Measurements from ENCODE around the gene SMAD1.

SMAD1 gene

GRCh38 chr4:145484225-145484846 is 2.7 kb downstream of the SMAD1 start:
- H3K4me1 ChIP-seq, result peaks cover 68 to 81% (median 74%) of the 10 kb centered on the region in 10 experiments

DNA sequence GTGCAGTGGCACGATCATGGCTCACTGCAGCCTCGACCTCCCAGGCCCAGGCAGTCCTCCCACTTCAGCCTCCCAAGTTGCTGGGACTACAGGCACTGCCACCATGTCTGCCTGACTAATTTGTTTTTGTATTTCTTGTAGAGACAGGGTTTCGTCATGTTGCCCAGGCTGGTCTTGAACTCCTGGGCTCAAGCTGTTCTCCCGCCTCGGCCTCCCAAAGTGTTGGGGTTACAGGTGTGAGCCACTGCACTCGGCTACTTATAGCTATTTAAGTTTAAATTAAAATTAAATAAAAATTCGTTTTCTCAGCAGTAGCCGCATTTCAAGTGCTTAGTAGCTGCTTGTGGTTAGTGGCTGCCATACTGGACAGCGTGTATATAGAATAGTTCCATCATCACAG is 3.5 kb downstream of the SMAD1 start:
- H3K27me3 ChIP-seq, result no peaks in the 10 kb centered on the region
- TF ChIP-seq Cebpa-rat (IDR thresholded peaks at IDR 0.05), result no peak
- H3K36me3 ChIP-seq, result peaks cover 0 to 8% (median 0%) of the 10 kb centered on the region in 11 experiments; a peak in 3 of 22 replicates
- H3K4me2 ChIP-seq, result peak overlapping the region; percentile 86 to 97 (median 91); a peak in 21 of 22 replicates
- no peaks in the 10 kb centered on the region for H3K9me3 ChIP-seq (replicated peaks in 1 of 11)
- peak overlapping the region in 5 of 11 experiments; percentile 40 to 100 (median 99); a peak in 5 of 22 replicates for H3K9ac ChIP-seq
- peak overlapping the region in 8 of 10 experiments; percentile 77 to 99 (median 94); a peak in 6 of 20 replicates for H3K4me3 ChIP-seq
- H3K27ac ChIP-seq, result peak overlapping the region in 9 of 11 experiments; percentile 96 to 100 (median 99); a peak in 12 of 22 replicates
- peaks cover 67 to 81% (median 77%) of the 10 kb centered on the region in 10 experiments for H3K4me1 ChIP-seq
- peaks cover 0 to 43% (median 4%) of the 10 kb centered on the region in 11 experiments; a peak in 7 of 22 replicates for H4K20me1 ChIP-seq

More at GRCh38 chr4:145484225-145484846, 2.7 kb downstream of the SMAD1 start:
- Histone ChIP-seq H3K4me3 (peak overlapping the region; percentile 77 to 99 (median 94); a peak in 19 of 20 replicates), H3K4me2 (peak overlapping the region; percentile 86 to 97 (median 91)), H3K9me3 (replicated peaks in 1 of 11) (peaks cover 0 to 1% (median 0%) of the 10 kb centered on the region in 11 experiments; a peak in 4 of 22 replicates), H3K9ac (peak overlapping the region; percentile 96 to 100 (median 99); a peak in 21 of 22 replicates), H3K27me3 (no peaks in the 10 kb centered on the region), H4K20me1 (peaks cover 0 to 39% (median 4%) of the 10 kb centered on the region in 11 experiments; a peak in 7 of 22 replicates), H3K27ac (peak overlapping the region in 10 of 11 experiments; percentile 96 to 100 (median 99); a peak in 19 of 22 replicates), H3K36me3 (peaks cover 0 to 8% (median 0%) of the 10 kb centered on the region in 11 experiments; a peak in 2 of 22 replicates)
- no peak for TF ChIP-seq Cebpa-rat (IDR thresholded peaks at IDR 0.05)

DNA sequence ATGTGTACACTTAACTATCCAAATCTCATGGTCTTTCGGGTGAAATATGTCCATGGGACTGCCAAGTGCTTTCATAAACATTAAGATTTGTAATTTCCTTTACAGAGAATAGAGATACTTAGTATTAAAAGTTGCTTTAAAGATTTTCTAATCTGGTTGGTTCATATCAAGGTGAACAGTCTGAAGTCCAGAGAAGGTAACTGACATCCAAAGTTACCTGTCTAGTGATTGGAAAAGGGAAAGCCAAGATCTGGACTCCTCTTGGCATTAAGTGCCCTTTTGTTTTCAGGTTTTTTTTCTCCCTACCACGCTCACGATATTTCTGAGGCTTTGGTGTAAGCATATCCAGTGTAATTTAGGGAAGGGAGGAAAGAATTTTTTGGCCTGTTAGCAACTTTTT is 5.0 kb downstream of the SMAD1 start:
- no peak for TF ChIP-seq Cebpa-rat (IDR thresholded peaks at IDR 0.05)
- peaks cover 66 to 84% (median 80%) of the 10 kb centered on the region in 10 experiments for H3K4me1 ChIP-seq
- peaks cover 0 to 19% (median 0%) of the 10 kb centered on the region in 11 experiments; a peak in 5 of 22 replicates for H3K36me3 ChIP-seq
- H3K9ac ChIP-seq, result peak overlapping the region in 8 of 11 experiments; percentile 28 to 59 (median 48); a peak in 13 of 22 replicates
- H3K27me3 ChIP-seq, result no peaks in the 10 kb centered on the region
- no peak overlapping the region for H3K4me3 ChIP-seq
- peaks cover 0 to 56% (median 5%) of the 10 kb centered on the region in 11 experiments; a peak in 7 of 22 replicates for H4K20me1 ChIP-seq
- H3K4me2 ChIP-seq, result peak overlapping the region; percentile 68 to 97 (median 91)
- H3K27ac ChIP-seq, result peak overlapping the region in 10 of 11 experiments; percentile 53 to 77 (median 69); a peak in 18 of 22 replicates
- H3K9me3 ChIP-seq (replicated peaks in 1 of 11), result no peaks in the 10 kb centered on the region

GRCh38 chr4:145487631-145488030 is 6.0 kb downstream of the SMAD1 start:
- Histone ChIP-seq H3K4me3 (peak overlapping the region in 7 of 10 experiments; percentile 10 to 45 (median 29); a peak in 9 of 20 replicates), H3K4me1 (peaks cover 73 to 94% (median 88%) of the 10 kb centered on the region in 10 experiments), H3K36me3 (peaks cover 0 to 29% (median 7%) of the 10 kb centered on the region in 11 experiments; a peak in 5 of 22 replicates), H4K20me1 (peaks cover 0 to 58% (median 10%) of the 10 kb centered on the region in 11 experiments; a peak in 9 of 22 replicates), H3K4me2 (peak overlapping the region; percentile 68 to 97 (median 91)), H3K27me3 (no peaks in the 10 kb centered on the region), H3K9me3 (replicated peaks in 1 of 11) (no peaks in the 10 kb centered on the region), H3K9ac (peak overlapping the region in 10 of 11 experiments; percentile 28 to 59 (median 43); a peak in 18 of 22 replicates), H3K27ac (peak overlapping the region in 10 of 11 experiments; percentile 53 to 77 (median 69); a peak in 20 of 22 replicates)
- TF ChIP-seq Cebpa-rat (IDR thresholded peaks at IDR 0.05), result no peak

- no peaks in the 10 kb centered on the region for H3K9me3 ChIP-seq (replicated peaks in 1 of 11)
- H3K4me3 ChIP-seq, result 0 out of 20 replicates have a peak overlapping the region, but pooled peaks of 2 of the 10 experiments have one; percentile 4 to 45
- H3K9ac ChIP-seq, result peak overlapping the region in 3 of 11 experiments; percentile 6 to 59 (median 36); a peak in 8 of 22 replicates
- peak overlapping the region in 9 of 11 experiments; percentile 52 to 77 (median 70); a peak in 18 of 22 replicates for H3K27ac ChIP-seq
- peak overlapping the region; percentile 68 to 97 (median 91); a peak in 20 of 22 replicates for H3K4me2 ChIP-seq
- H3K36me3 ChIP-seq, result peaks cover 0 to 31% (median 7%) of the 10 kb centered on the region in 11 experiments; a peak in 5 of 22 replicates
- peaks cover 0 to 65% (median 16%) of the 10 kb centered on the region in 11 experiments; a peak in 10 of 22 replicates for H4K20me1 ChIP-seq
- TF ChIP-seq Cebpa-rat (IDR thresholded peaks at IDR 0.05), result no peak
- H3K4me1 ChIP-seq, result peaks cover 80 to 99% (median 94%) of the 10 kb centered on the region in 10 experiments
- no peaks in the 10 kb centered on the region for H3K27me3 ChIP-seq
These were observed 6.7 kb downstream of the SMAD1 start for GRCh38 chr4:145488310-145488709.

DNA sequence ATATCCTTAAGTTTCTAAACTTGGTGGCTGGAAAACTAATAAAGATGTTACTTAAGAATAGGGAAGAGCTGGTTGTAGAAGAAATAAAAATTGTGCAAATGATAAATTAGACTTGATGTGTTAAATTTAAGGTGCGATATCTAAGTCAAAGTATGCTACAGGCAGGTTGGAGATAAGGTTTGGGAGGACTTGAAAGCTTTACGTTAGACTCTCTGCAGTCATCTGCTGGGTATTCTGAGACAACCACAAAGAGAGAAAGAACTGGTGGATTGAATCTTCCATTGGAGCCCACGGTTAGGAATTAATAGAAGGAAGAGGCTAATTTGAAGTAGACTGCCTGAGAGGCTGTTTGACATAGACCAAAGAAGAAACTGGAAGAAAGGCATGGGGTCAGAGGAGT is 7.9 kb downstream of the SMAD1 start:
- peak overlapping the region in 10 of 11 experiments; percentile 17 to 96 (median 41); a peak in 14 of 22 replicates for H3K4me2 ChIP-seq
- peaks cover 0 to 41% (median 7%) of the 10 kb centered on the region in 11 experiments; a peak in 6 of 22 replicates for H3K36me3 ChIP-seq
- no peak overlapping the region for H3K9ac ChIP-seq
- H3K4me1 ChIP-seq, result peaks cover 85 to 99% (median 94%) of the 10 kb centered on the region in 10 experiments
- H3K4me3 ChIP-seq, result no peak overlapping the region
- peaks cover 7 to 66% (median 28%) of the 10 kb centered on the region in 11 experiments; a peak in 12 of 22 replicates for H4K20me1 ChIP-seq
- H3K27ac ChIP-seq, result peak overlapping the region in 3 of 11 experiments; percentile 16 to 36 (median 32); a peak in 4 of 22 replicates
- no peaks in the 10 kb centered on the region for H3K27me3 ChIP-seq
- no peak for TF ChIP-seq Cebpa-rat (IDR thresholded peaks at IDR 0.05)
- H3K9me3 ChIP-seq (replicated peaks in 1 of 11), result no peaks in the 10 kb centered on the region

DNA sequence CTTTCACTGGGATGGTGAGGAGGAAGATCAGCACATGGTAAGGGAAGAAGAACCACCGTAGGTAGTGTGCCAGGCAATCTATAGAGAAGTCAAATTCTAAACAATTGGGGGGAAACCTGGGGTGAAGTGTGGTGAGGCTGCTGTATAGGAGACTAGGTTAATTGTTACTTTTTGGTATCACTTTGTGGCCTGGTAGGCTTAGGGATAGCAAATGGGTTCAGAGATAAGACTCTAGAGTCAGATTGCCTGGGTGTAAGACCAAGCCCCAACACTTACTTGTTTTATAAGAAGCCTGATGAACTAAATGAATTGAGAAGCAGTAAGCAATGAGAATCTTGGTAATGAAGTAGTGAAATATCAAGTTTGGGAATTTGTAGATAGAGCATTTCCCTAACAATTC is 8.7 kb downstream of the SMAD1 start:
- Histone ChIP-seq H3K27ac (peak overlapping the region in 3 of 11 experiments; percentile 16 to 36 (median 32); a peak in 4 of 22 replicates), H3K4me1 (peaks cover 84 to 99% (median 92%) of the 10 kb centered on the region in 10 experiments), H3K9me3 (replicated peaks in 1 of 11) (no peaks in the 10 kb centered on the region), H3K36me3 (peaks cover 0 to 41% (median 7%) of the 10 kb centered on the region in 11 experiments; a peak in 6 of 22 replicates), H3K27me3 (no peaks in the 10 kb centered on the region), H3K4me3 (no peak overlapping the region), H4K20me1 (peaks cover 8 to 71% (median 31%) of the 10 kb centered on the region in 11 experiments; a peak in 13 of 22 replicates), H3K9ac (no peak overlapping the region), H3K4me2 (peak overlapping the region; percentile 17 to 96 (median 36); a peak in 19 of 22 replicates)
- TF ChIP-seq Cebpa-rat (IDR thresholded peaks at IDR 0.05), result no peak

DNA sequence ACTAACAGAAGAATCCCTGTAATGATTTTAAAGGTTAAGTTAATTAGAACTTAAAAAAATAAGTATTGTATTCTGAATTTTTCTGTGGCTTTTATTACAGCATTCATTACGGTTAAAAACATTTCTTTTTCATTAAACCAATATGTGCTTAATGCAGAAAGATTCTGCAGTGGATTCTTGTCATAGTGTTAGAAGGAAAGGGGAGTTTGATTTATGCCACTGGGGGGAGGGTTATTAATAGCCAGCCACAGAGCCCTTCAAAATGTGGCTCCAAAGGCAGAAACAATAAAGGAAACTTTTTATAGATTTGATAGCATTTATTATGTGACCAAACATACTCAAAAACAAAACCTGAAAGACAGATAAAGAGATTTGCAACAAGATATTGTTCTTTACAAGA is 9.1 kb downstream of the SMAD1 start:
- peaks cover 82 to 99% (median 90%) of the 10 kb centered on the region in 10 experiments for H3K4me1 ChIP-seq
- H3K4me3 ChIP-seq, result no peak overlapping the region
- H3K27ac ChIP-seq, result peak overlapping the region in 2 of 11 experiments; percentile 9 to 32; a peak in 2 of 22 replicates
- H3K9ac ChIP-seq, result no peak overlapping the region
- no peaks in the 10 kb centered on the region for H3K9me3 ChIP-seq (replicated peaks in 1 of 11)
- H3K27me3 ChIP-seq, result no peaks in the 10 kb centered on the region
- H4K20me1 ChIP-seq, result peaks cover 8 to 76% (median 31%) of the 10 kb centered on the region in 11 experiments; a peak in 13 of 22 replicates
- TF ChIP-seq Cebpa-rat (IDR thresholded peaks at IDR 0.05), result no peak
- H3K4me2 ChIP-seq, result peak overlapping the region in 10 of 11 experiments; percentile 4 to 91 (median 17); a peak in 9 of 22 replicates
- peaks cover 0 to 44% (median 7%) of the 10 kb centered on the region in 11 experiments; a peak in 6 of 22 replicates for H3K36me3 ChIP-seq
